NCI-H524 (cell line): ENCODE results near the gene GET4.
"Not testable (repeated sequence)": the region's sequence is repeated elsewhere in the genome, so short reads cannot be mapped to it uniquely, and the experiment has no call there.

ENCODE experiments used
- DNase-seq, 2 experiments: peaks; one replicate each; lab custom pipeline; 2025; lab: John Stamatoyannopoulos, UW

The GET4 gene

DNA sequence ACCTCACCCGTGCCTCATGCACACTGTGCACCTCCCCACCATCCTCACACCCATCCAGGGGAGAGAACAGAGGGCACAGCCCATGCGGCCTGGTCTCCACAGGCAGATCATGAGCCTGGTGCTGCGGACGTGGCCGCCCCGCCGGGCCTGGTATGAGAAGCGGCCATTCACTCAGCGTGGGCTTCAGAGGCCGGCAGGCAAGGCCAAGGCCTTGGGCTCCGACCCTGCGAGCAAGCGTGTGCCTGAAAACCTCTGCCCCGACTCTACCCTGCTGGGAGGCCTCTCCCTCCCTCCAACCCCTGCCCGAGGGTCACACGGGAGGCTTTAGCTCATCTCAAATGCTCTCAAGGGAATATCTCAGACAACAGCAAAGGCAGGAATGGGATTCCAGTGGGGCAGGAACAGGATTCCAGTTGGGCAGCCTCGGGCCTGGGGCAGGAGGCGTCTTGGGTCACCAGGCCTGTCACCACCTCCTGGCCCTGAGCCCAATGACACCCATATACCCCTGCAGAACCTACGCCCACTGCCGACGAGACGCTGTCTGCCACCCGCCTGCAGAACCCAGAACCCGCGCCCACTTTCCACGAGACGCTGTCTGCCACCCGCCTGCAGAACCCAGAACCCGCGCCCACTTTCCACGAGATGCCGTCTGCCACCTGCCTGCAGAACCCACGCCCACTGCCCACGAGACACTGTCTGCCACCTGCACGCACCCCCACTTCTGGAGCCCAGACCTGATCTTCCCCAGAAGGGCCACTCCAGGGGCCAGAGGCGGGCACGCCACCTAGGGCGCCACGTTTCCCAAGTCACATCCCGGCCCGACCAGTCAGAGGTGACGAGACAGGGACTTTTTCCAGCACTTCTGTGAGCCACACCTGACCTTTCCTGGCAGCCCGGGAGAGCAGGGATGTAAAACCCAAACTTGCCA lies 39.2 kb downstream of the GET4 start:
- DNase-seq: peak in 1 of 2 experiments; percentile 34

DNA sequence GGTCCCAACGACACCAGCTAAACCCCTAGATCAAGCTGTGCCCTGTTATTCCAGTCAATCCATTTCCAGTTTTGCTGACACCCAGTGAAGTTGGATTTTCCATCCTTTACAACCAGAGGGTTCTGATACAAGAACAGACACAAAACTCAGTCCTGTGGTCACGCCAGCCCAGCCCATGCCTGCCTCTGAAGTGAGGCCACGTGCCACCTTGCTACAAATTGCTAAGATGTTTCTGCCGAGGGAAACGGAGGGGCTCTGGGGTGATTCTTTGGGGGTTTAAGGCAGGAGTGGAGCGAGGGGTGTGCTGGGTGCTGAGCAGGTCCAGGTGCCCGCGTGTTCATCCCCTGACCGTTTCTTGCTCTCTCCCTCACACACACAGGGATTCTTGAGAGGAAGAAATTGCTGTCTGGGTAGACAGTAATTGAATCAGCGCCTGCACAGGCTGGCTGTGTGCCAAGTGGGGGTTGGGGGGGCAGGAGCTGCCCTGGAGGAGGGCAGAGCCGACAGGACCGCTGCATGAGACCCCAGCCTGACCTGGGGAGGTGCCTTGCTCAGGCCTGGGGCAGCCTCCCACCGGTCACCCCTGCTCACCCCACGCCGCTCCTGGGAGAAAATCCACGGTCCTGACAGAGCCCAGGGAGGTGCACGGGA lies 40.1 kb downstream of the GET4 start:
- peak in 1 of 2 experiments; percentile 47 for DNase-seq

DNA sequence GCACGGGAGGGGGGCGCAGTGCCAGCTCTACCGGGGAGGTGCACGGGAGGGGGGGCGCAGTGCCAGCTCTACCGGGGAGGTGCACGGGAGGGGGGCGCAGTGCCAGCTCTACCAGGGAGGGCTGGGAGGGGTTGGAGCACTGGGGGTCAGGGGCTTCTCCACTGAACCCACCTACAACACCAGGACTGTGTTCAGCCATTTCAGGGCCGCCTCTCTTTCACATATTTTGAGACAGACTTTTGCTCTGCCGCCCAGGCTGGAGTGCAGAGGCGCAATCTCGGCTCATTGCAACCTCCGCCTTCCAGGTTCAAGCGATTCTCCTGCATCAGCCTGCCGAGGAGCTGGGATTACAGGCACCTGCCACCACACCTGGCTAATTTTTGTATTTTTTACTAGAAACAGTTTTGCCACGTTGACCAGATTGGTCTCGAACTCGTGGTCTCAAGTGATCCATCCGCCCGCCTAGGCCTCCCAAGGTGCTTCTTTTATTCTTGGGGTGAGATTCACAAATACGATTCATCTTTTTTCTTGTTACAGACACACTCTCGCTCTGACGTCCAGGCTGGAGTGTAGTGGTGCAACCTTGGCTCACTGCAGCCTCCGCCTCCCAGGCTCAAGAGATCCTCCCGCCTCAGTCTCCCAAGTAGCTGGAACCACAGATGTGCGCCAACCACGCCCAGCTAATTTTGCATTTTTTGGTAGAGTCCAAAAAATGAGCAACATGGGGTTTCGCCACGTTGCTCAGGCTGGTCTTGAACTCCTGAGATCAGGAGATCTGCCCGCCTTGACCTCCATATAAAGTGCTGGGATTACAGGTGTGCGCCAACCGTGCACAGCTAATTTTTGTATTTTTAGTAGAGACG lies 41.1 kb downstream of the GET4 start:
- DNase-seq: no peak

DNA sequence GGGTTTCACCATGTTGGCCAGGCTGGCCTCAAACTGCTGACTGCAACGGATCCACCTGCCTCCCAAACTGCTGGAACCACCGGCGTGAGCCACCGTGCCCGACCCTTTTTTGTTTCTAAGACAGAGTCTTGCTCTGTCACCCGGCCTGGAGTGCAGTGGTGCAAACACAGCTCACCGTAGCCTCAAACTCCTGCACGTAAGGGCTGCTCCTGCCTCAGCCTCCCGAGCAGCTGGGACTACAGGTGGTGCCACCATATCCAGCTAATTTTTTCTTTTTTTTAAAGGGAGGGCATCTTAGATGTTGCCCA lies 41.7 kb downstream of the GET4 start:
- DNase-seq: no peak

DNA sequence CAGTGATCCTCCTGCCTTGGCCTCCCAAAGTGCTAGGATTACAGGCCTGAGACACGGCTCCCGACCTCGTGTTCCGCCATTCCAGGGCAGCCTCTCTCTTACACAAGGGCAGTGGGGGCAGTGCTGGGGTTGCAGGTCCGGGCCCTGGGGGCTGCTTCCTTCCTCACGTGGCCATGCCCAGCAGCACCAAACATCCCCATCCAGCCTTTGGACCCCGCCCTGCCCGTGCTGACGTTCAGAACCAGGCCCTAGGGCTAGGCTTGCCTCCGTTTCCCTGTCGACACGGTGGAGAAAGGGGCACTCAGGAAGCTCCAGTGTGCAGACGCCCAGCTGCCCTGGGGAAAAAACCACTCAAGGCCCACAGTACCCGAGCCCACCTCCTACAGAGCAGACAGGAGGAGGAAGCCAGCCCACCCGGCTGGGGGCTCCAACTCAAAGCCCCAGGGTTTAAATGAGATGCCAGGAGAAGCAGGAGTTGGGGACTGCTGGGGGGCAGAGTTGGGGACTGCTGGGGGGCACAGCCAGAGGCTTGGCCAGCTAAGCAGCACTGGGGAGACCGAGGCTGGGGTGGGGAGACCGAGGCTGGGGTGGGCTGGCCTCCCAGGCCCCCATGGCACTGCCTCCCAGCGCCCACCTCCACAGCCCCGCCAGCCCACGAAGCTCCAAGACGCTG lies 42.2 kb downstream of the GET4 start:
- no peak for DNase-seq

DNA sequence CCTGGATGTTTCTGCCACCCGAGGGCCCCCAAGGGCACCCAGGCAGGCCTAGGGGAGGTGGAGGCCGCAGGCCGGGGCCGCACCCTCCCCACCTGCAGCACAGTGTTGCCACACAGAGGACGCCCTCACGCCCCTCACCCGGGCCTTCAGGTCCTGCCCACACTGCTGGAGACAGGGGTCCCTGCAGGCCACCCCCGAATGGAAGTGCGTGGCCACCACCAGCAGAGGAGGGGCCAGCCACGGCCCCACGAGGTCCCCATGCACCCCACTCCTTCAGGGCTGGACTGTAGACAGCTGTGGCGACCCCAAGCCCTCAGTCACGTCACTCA lies 42.7 kb downstream of the GET4 start:
- DNase-seq: no peak

DNA sequence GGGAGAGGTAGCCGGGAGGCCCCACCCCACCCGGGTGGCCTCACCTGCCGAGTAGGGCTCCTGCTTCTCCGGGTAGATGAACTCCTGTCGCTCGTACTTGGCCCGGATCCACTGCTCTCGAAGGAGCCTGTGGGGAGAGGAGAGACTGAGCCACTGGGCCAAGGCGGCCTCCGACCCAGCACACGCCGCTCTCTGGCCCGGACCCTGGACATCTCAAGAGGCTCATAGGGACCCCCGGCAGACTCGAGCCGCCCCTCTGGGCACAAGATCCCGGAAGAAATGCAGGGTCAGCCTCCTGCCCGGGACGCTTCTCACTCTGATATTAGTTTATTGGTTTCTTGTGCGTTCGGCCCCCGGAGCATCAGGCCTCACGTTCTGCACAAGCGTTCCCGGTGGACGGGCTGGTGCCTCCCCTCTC lies 43.6 kb downstream of the GET4 start:
- no peak for DNase-seq

DNA sequence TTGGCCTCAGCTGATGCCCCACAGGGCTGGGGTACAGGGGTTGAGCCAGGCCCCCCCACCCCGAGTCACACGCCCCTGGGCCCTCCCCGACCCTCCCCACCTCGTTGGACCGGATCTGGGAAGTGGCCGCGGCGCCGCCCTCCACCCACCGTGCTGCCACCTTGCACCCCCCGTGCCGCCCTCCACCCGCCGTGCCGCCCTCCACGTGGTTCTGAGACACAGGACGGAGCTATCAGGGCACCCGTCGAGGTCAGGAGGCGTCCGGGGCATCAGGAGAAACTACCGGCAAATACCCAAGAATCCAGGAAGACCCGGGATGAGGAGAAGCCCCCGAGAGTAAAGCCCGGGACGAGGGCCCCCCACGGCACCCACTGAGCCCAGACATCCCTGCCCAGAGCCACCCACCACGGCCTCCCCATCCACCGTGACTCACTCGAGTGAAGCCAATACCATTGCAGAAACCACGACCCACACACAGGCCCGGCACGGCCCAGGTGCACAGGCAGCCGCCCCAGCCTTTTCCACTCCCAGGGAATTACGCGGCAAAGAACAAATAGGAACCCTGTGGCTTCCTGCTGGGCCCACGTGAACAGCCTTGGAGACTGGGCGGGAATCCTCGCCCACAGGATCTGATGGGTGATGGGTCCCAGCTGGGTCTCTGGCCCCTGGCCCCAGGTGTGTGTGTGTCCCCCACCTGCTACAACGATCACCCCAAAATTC lies 44.2 kb downstream of the GET4 start:
- DNase-seq: no peak

DNA sequence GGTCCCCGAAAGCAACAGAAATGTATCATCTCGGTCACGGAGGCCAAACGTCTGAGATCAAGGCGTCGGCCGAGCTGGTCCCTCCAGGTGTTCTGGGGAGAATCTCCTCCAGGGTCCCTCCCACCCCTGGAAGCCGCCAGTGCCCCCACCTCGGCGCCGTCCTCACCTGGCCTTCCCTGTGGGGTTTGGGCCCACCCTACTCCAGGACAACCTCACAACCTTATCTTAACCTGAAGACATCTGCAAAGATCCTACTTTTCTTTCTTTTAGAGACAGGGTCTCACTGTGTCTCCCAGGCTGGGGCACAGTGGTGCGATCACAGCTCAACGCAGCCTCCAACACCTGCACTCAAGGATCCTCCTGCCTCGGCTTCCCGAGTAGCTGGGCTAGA lies 44.7 kb downstream of the GET4 start:
- DNase-seq: no peak

DNA sequence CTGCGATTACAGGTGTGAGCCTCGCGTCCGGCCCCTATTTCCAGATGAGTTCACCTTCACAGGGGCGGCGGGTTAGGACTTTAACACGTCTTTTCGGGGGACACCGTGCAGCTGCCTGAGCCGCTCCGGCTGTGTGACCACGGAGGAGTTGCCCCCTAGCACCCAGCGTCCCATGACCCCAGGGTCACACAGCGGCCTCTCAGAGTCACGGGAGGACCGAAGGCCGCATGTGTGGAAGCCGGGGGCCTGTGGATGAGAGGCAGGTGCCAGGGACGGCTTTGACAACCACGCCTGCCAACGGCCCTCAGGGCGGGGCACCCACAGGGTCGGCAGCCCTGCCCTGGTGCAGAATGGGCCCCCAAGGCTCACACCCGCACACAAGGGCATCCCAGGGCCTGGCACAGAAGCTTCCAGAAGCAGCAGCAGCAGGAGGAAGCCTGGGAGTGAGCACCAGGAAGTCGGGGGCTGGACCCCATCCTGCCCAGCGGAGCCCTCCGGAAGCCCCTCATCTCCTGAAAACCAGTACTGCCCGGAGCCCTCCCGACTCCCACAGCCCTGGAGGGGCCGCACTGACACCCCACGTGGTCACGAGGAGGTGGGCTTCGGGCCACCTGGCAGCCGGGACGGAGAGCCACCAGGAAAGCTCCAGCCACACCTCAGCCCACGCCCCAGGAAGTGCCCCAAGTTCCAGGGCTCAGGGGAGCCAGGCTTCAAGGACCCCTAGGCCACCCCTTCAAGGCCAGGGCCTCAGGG lies 45.4 kb downstream of the GET4 start:
- no peak for DNase-seq

DNA sequence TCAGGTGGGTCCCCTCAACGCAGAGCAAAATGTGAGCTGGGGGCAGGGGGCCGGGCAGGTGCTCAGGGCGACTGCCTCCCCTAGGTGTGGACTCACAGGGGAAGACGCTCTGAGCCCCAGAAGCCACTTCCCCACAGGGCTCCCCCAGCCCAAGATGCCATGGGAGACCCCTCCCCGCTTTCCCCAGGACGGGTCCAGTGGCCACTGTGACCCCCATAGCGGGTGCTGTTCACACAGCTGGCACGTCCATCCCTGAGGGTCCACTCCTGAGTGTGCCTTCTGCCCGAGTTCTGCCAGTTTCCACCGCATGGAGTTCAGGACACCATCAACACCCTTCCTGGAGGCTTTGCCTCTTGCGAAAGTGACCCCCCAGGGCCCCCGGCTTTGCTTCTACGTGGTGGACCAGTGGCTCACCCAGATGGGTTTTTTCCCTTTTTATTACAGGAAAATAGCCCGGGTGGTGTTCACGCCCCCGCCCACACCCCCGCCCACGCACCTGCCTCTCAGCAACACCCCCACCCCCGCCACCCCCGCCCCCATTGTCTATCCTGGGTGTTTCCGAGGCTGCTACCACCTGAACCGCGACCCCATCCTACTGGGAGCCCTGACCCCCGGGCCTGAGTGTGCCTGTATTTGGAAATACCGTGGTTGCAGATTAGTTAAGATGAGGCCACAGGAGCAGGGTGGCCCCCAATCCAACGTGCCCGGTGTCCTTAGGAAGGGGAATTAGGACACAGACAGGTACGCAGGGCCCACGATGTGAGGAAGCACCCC lies 46.2 kb downstream of the GET4 start:
- DNase-seq: no peak

DNA sequence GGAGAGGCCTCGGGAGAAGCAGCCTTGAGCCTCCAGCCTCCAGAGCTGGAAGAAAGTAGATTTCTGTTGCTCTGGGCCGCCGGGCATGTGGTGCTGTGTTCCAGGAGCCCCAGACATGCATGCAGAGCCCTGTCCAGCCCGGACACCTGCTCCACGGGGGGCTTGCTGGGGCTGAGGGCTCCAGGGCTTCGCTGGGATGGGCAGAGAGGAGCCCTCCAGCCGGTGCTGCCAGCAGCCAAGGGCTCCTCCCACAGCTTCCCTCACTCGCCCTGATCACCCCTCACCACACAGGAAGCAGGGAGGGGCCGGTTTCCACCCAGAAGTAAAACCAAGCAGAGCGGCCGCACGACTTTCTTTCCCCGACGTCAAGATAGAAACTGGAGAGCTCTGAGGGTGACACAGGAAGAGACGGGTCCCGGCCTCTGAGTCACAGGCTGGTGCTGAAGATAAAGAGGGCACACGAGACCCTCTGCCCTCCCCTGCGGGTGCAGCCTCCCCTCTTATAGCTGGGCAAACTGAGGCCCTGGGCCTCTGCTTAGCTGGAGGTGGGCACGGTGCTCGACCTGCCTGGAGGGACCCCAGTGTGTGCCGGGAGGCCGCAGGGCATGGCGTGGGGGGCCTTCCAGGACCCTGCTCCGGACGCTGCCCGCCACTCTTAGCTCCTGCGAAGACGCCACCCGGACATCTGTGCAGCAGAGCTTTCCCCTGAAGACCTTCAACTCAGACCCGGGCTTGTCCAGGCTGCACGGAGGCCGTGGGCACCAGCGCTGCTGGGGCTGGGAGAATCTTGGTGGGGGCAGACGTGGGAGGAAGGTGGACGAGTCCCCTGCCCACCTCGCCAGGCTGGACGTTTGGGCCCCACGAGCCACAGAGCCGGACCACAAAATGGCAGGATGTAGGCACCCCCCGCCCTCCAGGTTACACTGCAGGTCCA lies 47.0 kb downstream of the GET4 start:
- no peak for DNase-seq

DNA sequence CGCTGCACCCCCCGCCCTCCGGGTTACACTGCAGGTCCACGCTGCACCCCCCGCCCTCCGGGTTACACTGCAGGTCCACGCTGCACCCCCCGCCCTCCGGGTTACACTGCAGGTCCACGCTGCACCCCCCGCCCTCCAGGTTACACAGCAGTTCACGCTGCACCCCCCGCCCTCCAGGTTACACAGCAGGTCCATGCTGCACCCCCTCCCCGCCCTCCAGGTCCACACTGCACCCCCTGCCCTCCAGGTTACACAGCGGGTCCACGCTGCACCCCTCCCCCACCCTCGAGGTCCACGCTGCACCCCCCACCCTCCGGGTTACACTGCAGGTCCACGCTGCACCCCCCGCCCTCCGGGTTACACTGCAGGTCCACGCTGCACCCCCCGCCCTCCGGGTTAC lies 47.7 kb downstream of the GET4 start:
- not testable (repeated sequence) for DNase-seq

DNA sequence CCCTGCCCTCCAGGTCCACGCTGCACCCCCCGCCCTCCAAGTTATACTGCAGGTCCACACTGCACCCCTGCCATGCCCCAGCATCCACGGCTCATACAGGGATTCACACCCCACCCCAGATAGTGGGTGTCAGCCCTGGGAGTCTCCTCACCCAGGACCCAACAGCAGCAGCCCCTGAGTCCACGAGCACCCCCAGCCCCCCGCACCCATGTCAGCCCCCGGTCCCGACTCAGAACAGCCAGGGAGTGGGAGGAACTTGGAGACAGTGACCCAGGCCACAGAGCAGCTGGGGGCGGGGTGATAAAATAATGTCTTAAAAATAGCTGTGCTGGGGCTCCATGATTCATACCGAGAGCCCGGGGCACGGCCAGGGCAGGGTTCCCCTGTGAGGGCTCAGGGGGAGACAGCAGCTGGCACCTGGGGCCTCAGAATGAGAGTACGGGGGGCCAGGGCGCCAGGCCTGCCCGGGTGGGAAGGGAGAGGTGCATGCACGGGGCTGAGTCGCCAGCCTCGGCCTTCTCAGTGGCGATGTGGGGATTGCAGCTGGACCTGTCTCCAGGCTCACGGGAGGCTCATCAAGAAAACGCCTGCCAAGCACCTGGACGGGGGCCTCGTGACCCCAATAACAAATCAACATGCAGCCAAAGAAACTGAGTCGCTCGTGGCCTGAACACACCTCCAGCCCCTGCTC lies 48.3 kb downstream of the GET4 start:
- DNase-seq: no peak

DNA sequence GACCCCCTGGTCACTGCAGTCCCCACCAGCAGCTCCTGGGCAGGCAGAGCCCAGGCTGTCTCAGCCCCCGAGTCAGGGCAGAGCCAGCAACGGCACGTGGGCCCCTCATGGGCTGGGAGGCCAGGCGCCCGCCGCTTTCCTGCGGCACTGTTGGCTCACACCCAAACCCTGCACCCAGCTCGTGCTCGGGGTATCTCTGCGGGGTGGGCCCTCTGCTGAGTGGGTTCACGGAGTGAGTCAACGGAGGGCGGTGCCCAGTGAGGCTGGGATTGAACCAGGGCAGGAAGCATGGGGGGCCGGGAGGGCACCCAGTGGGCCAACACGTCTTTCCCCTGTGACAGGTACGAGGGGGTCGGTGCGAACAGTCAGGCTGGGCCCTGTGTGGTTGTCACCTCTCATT lies 49.2 kb downstream of the GET4 start:
- DNase-seq: no peak

DNA sequence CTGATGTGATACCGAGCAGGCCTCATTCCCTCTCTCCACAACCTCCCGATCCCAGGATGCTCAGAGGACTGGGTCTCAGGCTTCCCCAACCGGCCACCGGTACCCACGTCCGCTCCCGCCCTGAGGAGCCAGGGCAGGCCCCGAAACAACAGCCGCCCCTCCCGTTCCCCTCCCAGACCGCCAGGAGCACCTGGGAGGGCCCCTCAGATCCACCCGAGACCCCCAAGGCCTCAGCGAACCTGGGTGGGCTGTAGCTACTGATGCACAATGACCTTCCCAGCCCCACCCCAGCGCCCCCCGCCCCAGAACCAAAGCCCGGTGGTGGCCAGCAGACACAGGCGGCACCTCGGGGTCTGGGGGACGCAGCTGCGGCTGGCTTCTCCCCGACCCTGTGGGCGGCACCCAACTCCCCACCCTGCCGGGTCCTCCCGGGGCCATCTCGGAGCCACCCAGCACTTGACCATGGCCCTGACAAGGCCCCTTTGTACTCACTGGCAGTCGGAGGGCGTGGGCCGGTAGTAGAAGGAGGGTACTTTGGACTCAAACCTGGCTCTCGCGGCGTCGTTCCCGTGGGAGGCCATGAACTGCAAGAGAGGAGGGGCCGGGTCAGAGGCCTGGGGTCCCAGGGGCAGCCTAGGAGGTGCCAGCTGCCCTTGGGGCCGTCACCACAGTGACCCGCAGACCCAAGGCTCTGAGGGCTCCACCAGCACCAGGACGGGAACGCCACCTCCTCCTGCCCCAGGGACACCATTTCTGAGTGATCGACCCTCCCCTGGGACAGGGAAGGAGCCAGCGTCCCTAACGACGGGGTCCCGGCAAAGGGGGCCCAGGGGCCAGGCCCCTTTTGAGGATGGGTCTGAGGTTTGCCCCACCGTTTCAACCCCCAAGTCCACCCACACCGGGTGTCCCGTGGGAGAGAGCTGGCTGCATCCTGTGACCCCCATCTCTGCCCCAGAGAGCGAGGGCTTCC lies 50.0 kb downstream of the GET4 start:
- no peak for DNase-seq

DNA sequence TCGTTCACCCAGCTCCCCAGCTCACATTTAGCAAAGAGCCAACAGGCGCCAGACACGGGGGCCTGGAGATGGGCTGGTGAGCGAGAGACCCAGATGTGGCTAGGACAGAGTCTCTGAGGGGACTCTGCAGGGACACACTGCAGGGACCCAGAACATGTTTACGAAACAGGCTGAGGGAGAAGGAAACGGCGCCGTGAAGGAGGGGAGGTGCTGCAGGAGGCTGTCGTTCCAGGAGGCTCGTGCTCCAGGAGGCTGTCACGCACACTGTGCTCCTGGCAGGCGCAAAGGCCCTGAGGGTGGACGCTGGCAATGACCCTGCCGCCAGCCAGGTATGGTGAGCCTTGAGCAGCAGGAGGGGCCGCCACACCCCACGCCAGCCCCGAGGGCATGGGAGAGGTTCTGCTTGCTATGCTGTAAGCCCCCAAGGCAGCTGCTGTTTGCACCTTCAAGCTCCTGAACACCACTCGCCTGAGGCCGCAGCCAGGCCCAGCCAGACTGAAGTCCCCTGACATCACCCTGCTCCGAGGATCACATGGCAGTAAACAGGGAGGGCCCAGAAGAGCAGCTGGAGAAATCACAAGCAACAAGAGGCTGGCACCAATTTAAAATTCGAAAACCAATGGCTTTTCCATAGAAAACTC lies 50.8 kb downstream of the GET4 start:
- DNase-seq: no peak
